Endothelial cell (in vitro differentiated cells): ENCODE data around the gene CDH24. TPM values are rescaled to one million over a fixed set of nuclear protein-coding genes. Genes with fewer than 3 reads are reported as not detected.
A peak's percentile ranks its signal among the peaks of the same experiment; 100 is the strongest.

Experiments
- DNase-seq: peaks from one replicate; pipeline ENCODE4 v3.0.0; 2021; ENCODE audit warnings: low spot score
- H3K27ac Mint-ChIP-seq: one replicate; pipeline ENCODE4 v1.8.0; 2021; ENCODE audit warnings: mixed read lengths, inconsistent platforms; ENCODE audit not compliant: unreplicated experiment
- H3K27me3 Mint-ChIP-seq: one replicate; pipeline ENCODE4 v1.8.0; 2021; ENCODE audit warnings: mild to moderate bottlenecking, moderate library complexity, mixed read lengths, inconsistent platforms; ENCODE audit not compliant: unreplicated experiment
- H3K36me3 Mint-ChIP-seq: one replicate; pipeline ENCODE4 v1.8.0; 2021; ENCODE audit warnings: mild to moderate bottlenecking, low read depth, mixed read lengths, inconsistent platforms; ENCODE audit not compliant: unreplicated experiment
- H3K4me1 Mint-ChIP-seq: one replicate; pipeline ENCODE4 v1.8.0; 2021; ENCODE audit warnings: mild to moderate bottlenecking, mixed read lengths, inconsistent platforms; ENCODE audit not compliant: unreplicated experiment
- H3K4me3 Mint-ChIP-seq: one replicate; pipeline ENCODE4 v1.8.0; 2021; ENCODE audit warnings: mild to moderate bottlenecking, mixed read lengths, inconsistent platforms; ENCODE audit not compliant: unreplicated experiment
- H3K9me3 Mint-ChIP-seq: one replicate; pipeline ENCODE4 v1.8.0; 2021; ENCODE audit warnings: mixed read lengths, inconsistent platforms; ENCODE audit not compliant: unreplicated experiment
- total RNA-seq: library from RNA; stranded (reverse); fragmentation: NEBNext Ultra II Directional; extraction: Animal tissue kit (Norgen Biotek cat#: 25700); gene quantifications from one replicate; pipeline ENCODE4 v1.2.1, GENCODE V29; 2021; ENCODE audit not compliant: unreplicated experiment
- TF ChIP-seq, protein P1 (sequence below): fragments of 200-600 bp; sonication (generic); IDR thresholded peaks from one replicate; pipeline ENCODE4 v1.5.0; 2021; ENCODE audit warnings: antibody characterized with exemption; ENCODE audit not compliant: unreplicated experiment

CDH24 gene
- total RNA-seq, 1 donor from 2014 or later: 13.6 TPM

DNA sequence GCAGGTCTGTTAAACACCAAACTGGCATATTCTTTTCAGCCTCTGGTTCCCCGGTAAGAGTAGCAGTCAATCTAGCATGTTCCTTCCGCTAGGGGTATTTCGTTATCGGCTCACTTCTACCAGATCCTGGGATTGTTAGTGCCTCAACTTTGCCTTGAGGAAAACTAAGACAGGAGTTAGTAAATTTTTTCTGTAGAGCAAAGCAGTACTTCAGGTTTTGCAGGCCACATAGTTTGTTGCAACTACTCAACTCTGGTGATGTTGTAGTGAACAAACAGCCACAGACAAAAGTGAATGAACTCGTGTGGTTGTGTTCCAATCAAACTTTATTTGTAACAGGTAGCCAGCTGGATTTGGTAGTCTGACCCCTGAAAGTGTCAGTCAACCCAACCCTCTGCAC is 6.3 kb upstream of the CDH24 start:
- Mint-ChIP-seq H3K36me3 (peaks cover 50% of the 10 kb centered on the region), H3K4me3 (peak overlapping the region; percentile 5), H3K27me3 (peaks cover 3% of the 10 kb centered on the region), H3K27ac (no peak overlapping the region), H3K9me3 (no peaks in the 10 kb centered on the region), H3K4me1 (peaks cover 7% of the 10 kb centered on the region)
- TF ChIP-seq, protein P1, sequence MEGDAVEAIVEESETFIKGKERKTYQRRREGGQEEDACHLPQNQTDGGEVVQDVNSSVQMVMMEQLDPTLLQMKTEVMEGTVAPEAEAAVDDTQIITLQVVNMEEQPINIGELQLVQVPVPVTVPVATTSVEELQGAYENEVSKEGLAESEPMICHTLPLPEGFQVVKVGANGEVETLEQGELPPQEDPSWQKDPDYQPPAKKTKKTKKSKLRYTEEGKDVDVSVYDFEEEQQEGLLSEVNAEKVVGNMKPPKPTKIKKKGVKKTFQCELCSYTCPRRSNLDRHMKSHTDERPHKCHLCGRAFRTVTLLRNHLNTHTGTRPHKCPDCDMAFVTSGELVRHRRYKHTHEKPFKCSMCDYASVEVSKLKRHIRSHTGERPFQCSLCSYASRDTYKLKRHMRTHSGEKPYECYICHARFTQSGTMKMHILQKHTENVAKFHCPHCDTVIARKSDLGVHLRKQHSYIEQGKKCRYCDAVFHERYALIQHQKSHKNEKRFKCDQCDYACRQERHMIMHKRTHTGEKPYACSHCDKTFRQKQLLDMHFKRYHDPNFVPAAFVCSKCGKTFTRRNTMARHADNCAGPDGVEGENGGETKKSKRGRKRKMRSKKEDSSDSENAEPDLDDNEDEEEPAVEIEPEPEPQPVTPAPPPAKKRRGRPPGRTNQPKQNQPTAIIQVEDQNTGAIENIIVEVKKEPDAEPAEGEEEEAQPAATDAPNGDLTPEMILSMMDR: no peak
- DNase-seq: no peak

DNA sequence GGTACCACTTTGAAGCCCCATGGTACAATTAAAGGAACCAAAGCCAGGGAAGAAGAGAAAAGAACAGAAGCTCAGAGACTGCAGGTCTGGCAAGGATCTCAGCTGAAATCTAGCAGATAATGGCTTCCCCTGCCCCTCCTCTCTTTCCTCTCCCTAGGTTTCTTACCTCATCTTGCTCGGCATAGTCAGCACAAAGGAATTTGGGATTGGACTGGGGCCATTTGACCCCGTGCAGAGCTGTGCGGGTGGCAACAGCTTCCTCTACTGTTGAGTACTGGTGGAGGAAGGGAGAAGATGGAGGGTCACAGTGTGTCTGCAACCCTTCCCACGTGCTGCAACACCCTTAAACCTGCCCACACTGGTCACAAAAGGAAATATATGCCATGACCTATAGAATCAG is 4.7 kb upstream of the CDH24 start:
- Mint-ChIP-seq H3K9me3 (no peaks in the 10 kb centered on the region), H3K27ac (peak overlapping the region; percentile 51), H3K4me3 (no peak overlapping the region), H3K27me3 (peaks cover 3% of the 10 kb centered on the region), H3K4me1 (peaks cover 8% of the 10 kb centered on the region), H3K36me3 (peaks cover 44% of the 10 kb centered on the region)
- TF ChIP-seq, protein P1: no peak
- DNase-seq: no peak

DNA sequence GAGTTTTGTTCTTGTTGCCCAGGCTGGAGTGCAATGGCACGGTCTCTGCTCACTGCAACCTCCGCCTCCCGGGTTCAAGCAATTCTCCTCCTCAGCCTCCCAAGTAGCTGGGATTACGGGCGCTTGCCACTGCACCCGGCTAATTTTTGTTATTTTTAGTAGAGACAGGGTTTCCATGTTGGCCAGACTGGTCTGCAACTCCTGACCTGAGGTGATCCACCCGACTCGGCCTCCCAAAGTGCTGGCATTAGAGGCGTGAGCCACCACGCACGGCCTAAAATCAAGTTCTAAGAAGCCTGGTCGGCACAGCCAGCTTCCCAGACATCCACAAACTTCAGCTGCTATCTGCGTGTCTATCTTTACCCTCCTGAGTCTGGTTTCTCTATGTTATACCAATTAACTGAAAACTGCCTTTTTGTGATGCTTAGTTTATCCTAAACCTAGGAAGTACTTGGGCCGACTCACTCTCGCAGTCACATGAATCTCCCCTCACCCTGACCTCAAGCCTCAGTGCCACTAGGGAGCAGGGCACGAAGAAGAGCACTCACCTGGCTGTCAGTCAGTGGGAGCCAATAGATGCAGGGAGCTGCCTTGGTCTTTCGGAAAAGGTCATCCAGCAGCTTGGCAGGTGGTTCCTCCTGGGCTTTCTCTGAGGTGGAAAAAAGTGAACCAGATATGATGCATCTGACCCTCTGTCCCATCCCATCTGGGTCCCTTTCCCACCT is 3.4 kb upstream of the CDH24 start:
- H3K4me1 Mint-ChIP-seq: peaks cover 15% of the 10 kb centered on the region
- peaks cover 6% of the 10 kb centered on the region for H3K27me3 Mint-ChIP-seq
- TF ChIP-seq, protein P1: no peak
- DNase-seq: no peak
- H3K4me3 Mint-ChIP-seq: no peak overlapping the region
- H3K27ac Mint-ChIP-seq: no peak overlapping the region
- H3K36me3 Mint-ChIP-seq: peaks cover 35% of the 10 kb centered on the region
- no peaks in the 10 kb centered on the region for H3K9me3 Mint-ChIP-seq

DNA sequence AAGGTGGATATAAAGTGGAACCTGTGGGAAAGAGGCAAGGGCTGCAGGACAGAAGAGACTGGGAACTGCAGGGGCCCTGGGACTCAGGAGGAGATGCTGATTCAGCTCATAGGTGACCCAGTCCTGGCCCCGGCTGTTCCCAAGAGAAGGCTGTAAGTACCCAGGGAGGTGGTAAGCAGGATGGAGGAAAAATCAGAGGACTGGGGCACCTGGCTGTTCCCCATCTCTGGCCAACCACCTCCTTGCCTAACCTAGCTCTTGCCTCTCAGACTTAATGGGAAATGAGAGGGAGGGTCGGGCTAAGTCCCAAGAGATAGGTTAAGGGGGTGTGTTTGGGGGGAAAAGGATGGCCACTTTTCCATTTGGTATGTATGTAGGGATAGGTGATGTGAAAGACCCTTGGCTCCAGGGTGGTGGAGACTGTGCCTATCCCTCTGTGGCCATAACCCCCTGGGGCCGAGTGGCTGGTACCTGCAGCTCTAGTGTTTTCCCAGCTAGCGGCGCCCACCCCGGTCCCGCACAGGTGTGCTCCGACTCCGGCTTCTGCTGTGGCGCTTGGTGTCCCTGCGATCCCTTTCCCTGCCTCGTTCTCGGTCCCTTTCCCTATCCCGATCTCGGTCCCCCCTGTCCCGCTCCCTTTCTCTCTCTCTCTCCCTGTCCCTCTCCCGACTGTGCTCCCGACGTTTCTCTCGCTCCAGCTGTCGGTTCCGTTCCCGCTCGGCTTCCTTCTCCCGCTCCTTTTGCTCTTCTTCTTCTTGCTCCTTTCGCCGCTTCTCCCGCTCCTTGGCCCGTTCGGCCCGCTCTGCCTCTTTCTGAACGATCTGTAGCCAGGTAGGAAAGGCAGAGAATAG is 1.6 kb upstream of the CDH24 start:
- no peak for DNase-seq
- Mint-ChIP-seq H3K9me3 (no peaks in the 10 kb centered on the region), H3K27ac (peak overlapping the region; percentile 74), H3K4me1 (peaks cover 15% of the 10 kb centered on the region), H3K4me3 (peak overlapping the region; percentile 71), H3K27me3 (peaks cover 6% of the 10 kb centered on the region), H3K36me3 (peaks cover 27% of the 10 kb centered on the region)
- TF ChIP-seq, protein P1: no peak
